Cardiac ventricle fibroblast (primary cell): ENCODE measurements around the gene TACR2. TPM values are rescaled to one million over a fixed set of nuclear protein-coding genes. Genes with fewer than 3 reads are reported as not detected.

Source experiments
- total RNA-seq: library from RNA; depleted of rRNA; stranded (reverse); fragments of >200 nt; gene quantifications from 2 replicates; pipeline ENCODE4 v1.2.3, GENCODE V29; 2015

The TACR2 gene
- total RNA-seq = 0.06 and 0.10 TPM in 2 replicates

GRCh38 chr10:69416695-69417094, at the start of gene TACR2:
Gene TACR2 (minus strand): TSS chr10:69416918. CDS start chr10:69416323, 595 bp downstream.

GRCh38 chr10:69451209-69451783, 34.6 kb upstream of the TACR2 start, which contains the start of gene TSPAN15:
Gene TSPAN15 (plus strand): TSS chr10:69451465. CDS start chr10:69451595, 130 bp downstream.

Other genes with a start within 250 kb of the TACR2 start
- gene SUPV3L1, start 236.7 kb downstream of the TACR2 start, total RNA-seq = 12.6 and 14.6 TPM in 2 replicates
- gene HKDC1, start 196.6 kb downstream of the TACR2 start, total RNA-seq = not detected in 2 replicates
- 105 and 112 TPM in 2 replicates for gene HK1, start 138.4 kb downstream of the TACR2 start, total RNA-seq
- 4.9 and 5.5 TPM in 2 replicates for gene TSPAN15, start 34.5 kb upstream of the TACR2 start, total RNA-seq
- gene NEUROG3, start 156.5 kb upstream of the TACR2 start, total RNA-seq = not detected in 2 replicates
- gene FAM241B, start 213.3 kb upstream of the TACR2 start, total RNA-seq = not detected in 2 replicates